Measurements from ENCODE around the gene LHX3. TPM values are rescaled to one million over a fixed set of nuclear protein-coding genes. Genes with fewer than 3 reads are reported as not detected.

Gene LHX3
- total RNA-seq, 1 donor from 2014 or later = not detected

- Mint-ChIP-seq H3K9me3 (no peaks in the 10 kb centered on the region), H3K27ac (no peak overlapping the region), H3K27me3 (peaks cover 5% of the 10 kb centered on the region), H3K4me3 (no peak overlapping the region), H3K36me3 (ENCODE audit: low read depth) (no peaks in the 10 kb centered on the region), H3K4me1 (no peaks in the 10 kb centered on the region)
- DNase-seq = no peak
- intact Hi-C loops (cut with micrococcal nuclease) = no loop called here
These were observed 22.5 kb downstream of the LHX3 start for GRCh38 chr9:136182420-136182787.

- Mint-ChIP-seq H3K27me3 (peaks cover 5% of the 10 kb centered on the region), H3K27ac (no peak overlapping the region), H3K4me3 (no peak overlapping the region), H3K36me3 (ENCODE audit: low read depth) (no peaks in the 10 kb centered on the region), H3K9me3 (no peaks in the 10 kb centered on the region), H3K4me1 (no peaks in the 10 kb centered on the region)
- intact Hi-C loops (cut with micrococcal nuclease) = no loop called here
- DNase-seq = no peak
These were observed 23.0 kb downstream of the LHX3 start for GRCh38 chr9:136181784-136182419.

GRCh38 chr9:136180586-136180985, 24.3 kb downstream of the LHX3 start:
- no peaks in the 10 kb centered on the region for H3K4me1 Mint-ChIP-seq
- H3K27ac Mint-ChIP-seq = no peak overlapping the region
- intact Hi-C loops (cut with micrococcal nuclease) = no loop called here
- DNase-seq = no peak
- H3K9me3 Mint-ChIP-seq = no peaks in the 10 kb centered on the region
- H3K36me3 Mint-ChIP-seq (ENCODE audit: low read depth) = no peaks in the 10 kb centered on the region
- H3K27me3 Mint-ChIP-seq = peaks cover 3% of the 10 kb centered on the region
- H3K4me3 Mint-ChIP-seq = no peak overlapping the region

GRCh38 chr9:136179761-136180160, 25.2 kb downstream of the LHX3 start:
- H3K9me3 Mint-ChIP-seq = no peaks in the 10 kb centered on the region
- H3K27me3 Mint-ChIP-seq = no peaks in the 10 kb centered on the region
- no peak overlapping the region for H3K27ac Mint-ChIP-seq
- no peak for DNase-seq
- H3K36me3 Mint-ChIP-seq (ENCODE audit: low read depth) = no peaks in the 10 kb centered on the region
- no peaks in the 10 kb centered on the region for H3K4me1 Mint-ChIP-seq
- intact Hi-C loops (cut with micrococcal nuclease) = no loop called here
- H3K4me3 Mint-ChIP-seq = no peak overlapping the region

GRCh38 chr9:136179101-136179616, 25.8 kb downstream of the LHX3 start:
- DNase-seq = no peak
- H3K36me3 Mint-ChIP-seq (ENCODE audit: low read depth) = no peaks in the 10 kb centered on the region
- H3K27ac Mint-ChIP-seq = no peak overlapping the region
- H3K4me1 Mint-ChIP-seq = no peaks in the 10 kb centered on the region
- intact Hi-C loops (cut with micrococcal nuclease) = no loop called here
- no peaks in the 10 kb centered on the region for H3K27me3 Mint-ChIP-seq
- no peaks in the 10 kb centered on the region for H3K9me3 Mint-ChIP-seq
- H3K4me3 Mint-ChIP-seq = no peak overlapping the region

GRCh38 chr9:136178773-136179075, 26.2 kb downstream of the LHX3 start:
- Mint-ChIP-seq H3K27ac (no peak overlapping the region), H3K36me3 (ENCODE audit: low read depth) (no peaks in the 10 kb centered on the region), H3K4me1 (no peaks in the 10 kb centered on the region), H3K4me3 (no peak overlapping the region), H3K9me3 (no peaks in the 10 kb centered on the region), H3K27me3 (no peaks in the 10 kb centered on the region)
- no peak for DNase-seq
- intact Hi-C loops (cut with micrococcal nuclease) = no loop called here

- intact Hi-C loops (cut with micrococcal nuclease) = no loop called here
- DNase-seq = no peak
- H3K9me3 Mint-ChIP-seq = no peaks in the 10 kb centered on the region
- H3K4me1 Mint-ChIP-seq = no peaks in the 10 kb centered on the region
- no peak overlapping the region for H3K27ac Mint-ChIP-seq
- no peaks in the 10 kb centered on the region for H3K36me3 Mint-ChIP-seq (ENCODE audit: low read depth)
- H3K27me3 Mint-ChIP-seq = no peaks in the 10 kb centered on the region
- H3K4me3 Mint-ChIP-seq = no peak overlapping the region
These were observed 26.7 kb downstream of the LHX3 start for GRCh38 chr9:136178061-136178772.

GRCh38 chr9:136177224-136177623, 27.7 kb downstream of the LHX3 start:
- Mint-ChIP-seq H3K27ac (no peak overlapping the region), H3K27me3 (no peaks in the 10 kb centered on the region), H3K4me3 (no peak overlapping the region), H3K4me1 (no peaks in the 10 kb centered on the region), H3K9me3 (no peaks in the 10 kb centered on the region), H3K36me3 (ENCODE audit: low read depth) (no peaks in the 10 kb centered on the region)
- no peak for DNase-seq
- intact Hi-C loops (cut with micrococcal nuclease) = no loop called here

GRCh38 chr9:136175616-136176197, 29.2 kb downstream of the LHX3 start:
- H3K36me3 Mint-ChIP-seq (ENCODE audit: low read depth) = no peaks in the 10 kb centered on the region
- DNase-seq = no peak
- intact Hi-C loops (cut with micrococcal nuclease) = no loop called here
- no peaks in the 10 kb centered on the region for H3K9me3 Mint-ChIP-seq
- no peaks in the 10 kb centered on the region for H3K4me1 Mint-ChIP-seq
- H3K4me3 Mint-ChIP-seq = no peak overlapping the region
- H3K27me3 Mint-ChIP-seq = no peaks in the 10 kb centered on the region
- no peak overlapping the region for H3K27ac Mint-ChIP-seq

- intact Hi-C loops (cut with micrococcal nuclease) = no loop called here
- H3K27ac Mint-ChIP-seq = no peak overlapping the region
- no peaks in the 10 kb centered on the region for H3K9me3 Mint-ChIP-seq
- no peak overlapping the region for H3K4me3 Mint-ChIP-seq
- no peaks in the 10 kb centered on the region for H3K4me1 Mint-ChIP-seq
- DNase-seq = no peak
- no peaks in the 10 kb centered on the region for H3K36me3 Mint-ChIP-seq (ENCODE audit: low read depth)
- H3K27me3 Mint-ChIP-seq = no peaks in the 10 kb centered on the region
These were observed 29.9 kb downstream of the LHX3 start for GRCh38 chr9:136174779-136175615.

GRCh38 chr9:136173648-136174290, 31.2 kb downstream of the LHX3 start:
- no peak overlapping the region for H3K27ac Mint-ChIP-seq
- no peaks in the 10 kb centered on the region for H3K4me1 Mint-ChIP-seq
- no peaks in the 10 kb centered on the region for H3K36me3 Mint-ChIP-seq (ENCODE audit: low read depth)
- no peaks in the 10 kb centered on the region for H3K9me3 Mint-ChIP-seq
- H3K4me3 Mint-ChIP-seq = no peak overlapping the region
- no peak for DNase-seq
- intact Hi-C loops (cut with micrococcal nuclease) = no loop called here
- H3K27me3 Mint-ChIP-seq = peaks cover 2% of the 10 kb centered on the region

GRCh38 chr9:136172412-136173079, 32.4 kb downstream of the LHX3 start:
- peaks cover 2% of the 10 kb centered on the region for H3K27me3 Mint-ChIP-seq
- no peaks in the 10 kb centered on the region for H3K4me1 Mint-ChIP-seq
- no peak for DNase-seq
- intact Hi-C loops (cut with micrococcal nuclease) = no loop called here
- H3K36me3 Mint-ChIP-seq (ENCODE audit: low read depth) = no peaks in the 10 kb centered on the region
- H3K27ac Mint-ChIP-seq = no peak overlapping the region
- H3K4me3 Mint-ChIP-seq = no peak overlapping the region
- no peaks in the 10 kb centered on the region for H3K9me3 Mint-ChIP-seq

- intact Hi-C loops (cut with micrococcal nuclease) = no loop called here
- H3K27me3 Mint-ChIP-seq = peaks cover 2% of the 10 kb centered on the region
- H3K9me3 Mint-ChIP-seq = no peaks in the 10 kb centered on the region
- no peak for DNase-seq
- H3K27ac Mint-ChIP-seq = no peak overlapping the region
- H3K36me3 Mint-ChIP-seq (ENCODE audit: low read depth) = no peaks in the 10 kb centered on the region
- no peaks in the 10 kb centered on the region for H3K4me1 Mint-ChIP-seq
- no peak overlapping the region for H3K4me3 Mint-ChIP-seq
These were observed 33.0 kb downstream of the LHX3 start for GRCh38 chr9:136171801-136172411.

All from activated CD4-positive, alpha-beta T cell treated with anti-CD3 and anti-CD28 coated beads, Interleukin-2, amount 10 ng/mL, durations not matched to agents 24 days and 14 days (primary cell).